GM08714 (cell line): ENCODE data around the gene GALE.
A peak's percentile ranks its signal among the peaks of the same experiment; 100 is the strongest.
"Not testable (repeated sequence)": the region's sequence is repeated elsewhere in the genome, so short reads cannot be mapped to it uniquely, and the experiment has no call there.

Experiments
- H3K4me3 ChIP-seq: fragments of 200-500 bp; sonication (Bioruptor generic); 2 replicates; pipeline ENCODE4 v1.5.1; 2014; ENCODE audit warnings: mild to moderate bottlenecking, low read length, inconsistent platforms
- ZNF274 ChIP-seq: IDR thresholded peaks from 2 replicates; pipeline ENCODE4 v1.6.1; 2012; ENCODE audit warnings: mild to moderate bottlenecking, low read depth, low read length

The GALE gene

GRCh38 chr1:23790696-23791515, 9.6 kb downstream of the GALE start, which contains the start of gene LYPLA2:
Gene LYPLA2 (plus strand): TSS chr1:23791145. CDS start chr1:23792683, 1,538 bp downstream.
- H3K4me3 ChIP-seq, result peak within 1 kb of the TSS; percentile 82
- TF ChIP-seq ZNF274, result no peak

GRCh38 chr1:23788695-23789094, 11.9 kb downstream of the GALE start:
- H3K4me3 ChIP-seq, result no peak overlapping the region
- no peak for TF ChIP-seq ZNF274

GRCh38 chr1:23787701-23788100, 12.9 kb downstream of the GALE start:
- no peak for TF ChIP-seq ZNF274
- H3K4me3 ChIP-seq, result no peak overlapping the region

DNA sequence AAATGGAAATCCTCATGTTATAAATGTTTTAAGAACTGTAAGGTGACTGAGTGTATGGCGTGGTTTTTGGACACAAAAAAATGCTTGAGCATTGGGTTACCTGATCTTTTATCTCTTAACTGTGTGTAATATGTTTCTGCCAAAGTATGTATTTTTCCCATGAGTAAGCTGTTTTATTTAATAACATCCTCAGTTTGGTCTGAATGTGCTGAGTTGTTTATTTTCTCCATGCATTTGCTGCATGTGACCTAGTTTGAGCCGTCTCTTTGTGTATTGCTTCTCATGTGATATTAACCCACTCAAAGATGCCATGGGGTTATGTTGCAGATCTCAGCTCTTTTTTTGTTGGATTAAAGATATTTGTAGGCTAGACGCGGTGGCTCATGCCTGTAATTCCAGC, 15.7 kb downstream of the GALE start:
- H3K4me3 ChIP-seq, result no peak overlapping the region
- TF ChIP-seq ZNF274, result no peak

DNA sequence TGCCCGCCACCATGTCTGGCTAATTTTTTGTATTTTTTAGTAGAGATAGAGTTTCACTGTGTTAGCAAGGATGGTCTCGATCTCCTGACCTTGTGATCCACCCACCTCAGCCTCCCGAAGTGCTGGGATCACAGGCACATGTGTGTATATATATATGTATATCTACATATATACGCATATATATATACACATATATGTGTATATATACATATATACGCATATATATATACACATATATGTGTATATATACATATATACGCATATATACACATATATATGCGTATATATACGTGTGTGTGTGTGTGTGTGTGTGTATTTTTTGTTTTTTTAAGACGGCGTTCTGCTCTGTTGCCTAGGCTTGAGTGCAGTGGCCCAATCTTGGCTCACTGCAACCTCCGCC, 17.4 kb downstream of the GALE start:
- H3K4me3 ChIP-seq, result not testable (repeated sequence)

DNA sequence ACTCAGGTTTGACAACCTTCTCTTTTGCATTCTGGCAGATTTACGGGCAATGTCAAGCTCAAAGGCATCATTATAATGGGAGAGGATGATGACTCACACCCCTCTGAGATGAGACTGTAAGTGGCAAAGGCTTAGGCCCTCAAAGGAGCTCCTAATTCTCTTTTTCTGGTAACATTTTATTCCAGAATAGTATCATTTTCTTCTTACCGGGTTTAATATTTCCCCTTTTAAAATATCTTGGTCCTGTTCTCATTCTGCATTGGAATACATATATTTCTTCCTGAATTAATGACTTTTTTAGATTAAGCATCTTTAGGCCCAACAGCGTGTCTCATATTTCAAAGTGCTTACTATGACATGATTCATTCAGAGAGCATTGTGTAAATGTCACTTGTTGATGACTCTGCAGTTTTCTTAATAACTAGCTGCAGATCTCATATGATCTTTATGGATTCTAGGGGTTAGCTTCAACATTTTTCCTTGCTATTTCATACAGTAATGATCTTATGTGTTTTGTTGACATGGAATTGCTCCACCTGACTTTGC, 20.7 kb downstream of the GALE start:
- H3K4me3 ChIP-seq, result no peak overlapping the region; the same call in 1 of the 2 replicates
- TF ChIP-seq ZNF274, result no peak

- H3K4me3 ChIP-seq, result peak within 1 kb of the TSS; percentile 92
- no peak for TF ChIP-seq ZNF274
These were observed 22.4 kb downstream of the GALE start, which contains the start of gene PITHD1 for GRCh38 chr1:23777979-23778814. Gene PITHD1 (plus strand): TSS chr1:23778418. CDS start chr1:23778516, 98 bp downstream.

GRCh38 chr1:23776217-23776616, 24.3 kb downstream of the GALE start:
- no peak overlapping the region for H3K4me3 ChIP-seq
- no peak for TF ChIP-seq ZNF274

DNA sequence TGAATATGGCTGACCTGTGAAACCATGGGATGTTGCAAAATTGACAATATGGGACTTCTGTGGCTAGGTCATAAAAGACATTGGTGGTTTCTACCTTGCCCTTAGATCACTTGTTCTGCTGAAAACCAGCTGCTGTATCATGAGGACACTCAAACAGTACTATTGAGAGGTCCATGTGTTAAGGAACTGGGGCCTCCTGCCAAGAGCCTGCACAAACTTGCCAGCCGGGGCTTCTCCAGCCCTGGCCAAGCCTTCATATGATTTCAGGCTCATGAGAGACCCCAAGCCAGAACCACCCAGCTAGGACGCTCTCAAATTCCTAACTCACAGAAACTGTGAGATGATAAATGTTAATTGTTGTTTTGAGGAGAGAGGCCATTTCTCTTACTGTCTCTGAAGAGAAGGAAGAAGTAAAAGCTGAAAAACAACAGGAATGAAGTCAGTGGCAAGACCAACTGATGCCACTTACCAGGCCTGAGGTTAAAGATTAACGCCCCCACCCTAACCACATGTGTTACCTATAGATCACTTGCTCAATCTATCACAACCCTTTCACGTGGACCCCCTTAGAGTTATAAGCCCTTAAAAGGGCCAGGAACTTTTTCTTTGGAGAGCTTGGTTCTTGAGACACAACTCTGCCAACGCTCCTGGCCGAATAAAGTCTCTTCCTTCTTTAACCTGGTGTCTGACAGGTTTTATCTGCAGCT, 26.2 kb downstream of the GALE start:
- no peak overlapping the region for H3K4me3 ChIP-seq
- TF ChIP-seq ZNF274, result no peak

GRCh38 chr1:23772854-23773242, 27.7 kb downstream of the GALE start:
- TF ChIP-seq ZNF274, result no peak
- no peak overlapping the region for H3K4me3 ChIP-seq

DNA sequence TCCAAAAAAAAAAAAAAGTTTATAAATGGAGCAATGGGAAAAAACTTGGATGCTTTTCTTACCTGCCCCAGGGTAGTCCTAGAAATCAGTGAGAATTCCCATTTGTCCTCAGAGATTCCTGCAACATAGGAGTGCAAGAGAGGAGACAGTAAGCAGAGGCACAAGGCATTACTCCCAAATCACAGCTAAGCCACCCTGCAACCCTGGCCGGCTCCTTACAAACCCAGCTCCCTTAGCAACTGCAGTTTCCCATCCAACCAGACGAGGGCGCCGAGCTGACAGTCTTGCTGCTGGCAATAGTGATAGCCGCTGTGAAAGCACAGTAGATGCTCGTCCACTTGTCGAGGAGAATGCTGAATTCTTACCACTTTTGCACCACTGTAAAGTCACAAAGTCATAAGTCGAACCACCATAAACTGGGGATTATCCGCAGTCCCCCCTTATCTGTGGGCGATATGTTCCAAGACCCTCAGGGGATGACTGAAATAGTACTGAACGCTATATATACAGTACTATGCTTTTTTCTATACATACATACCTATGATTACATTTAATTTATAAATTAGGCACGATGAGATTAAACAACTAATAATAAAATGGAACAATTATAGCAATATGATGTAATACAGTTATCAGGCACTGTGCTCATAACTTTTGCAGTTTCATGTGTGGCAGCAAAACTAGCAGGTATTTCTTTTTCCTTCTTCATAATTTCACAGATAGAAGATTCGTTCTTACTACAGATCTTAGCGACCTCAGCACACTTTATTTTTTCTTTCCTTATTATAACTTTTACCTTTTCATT, 28.3 kb downstream of the GALE start:
- H3K4me3 ChIP-seq, result no peak overlapping the region
- no peak for TF ChIP-seq ZNF274

GRCh38 chr1:23768733-23769132, 31.8 kb downstream of the GALE start:
- no peak overlapping the region for H3K4me3 ChIP-seq
- TF ChIP-seq ZNF274, result no peak

- TF ChIP-seq ZNF274, result no peak
- H3K4me3 ChIP-seq, result no peak overlapping the region
These were observed 37.4 kb downstream of the GALE start for GRCh38 chr1:23763041-23763577.

DNA sequence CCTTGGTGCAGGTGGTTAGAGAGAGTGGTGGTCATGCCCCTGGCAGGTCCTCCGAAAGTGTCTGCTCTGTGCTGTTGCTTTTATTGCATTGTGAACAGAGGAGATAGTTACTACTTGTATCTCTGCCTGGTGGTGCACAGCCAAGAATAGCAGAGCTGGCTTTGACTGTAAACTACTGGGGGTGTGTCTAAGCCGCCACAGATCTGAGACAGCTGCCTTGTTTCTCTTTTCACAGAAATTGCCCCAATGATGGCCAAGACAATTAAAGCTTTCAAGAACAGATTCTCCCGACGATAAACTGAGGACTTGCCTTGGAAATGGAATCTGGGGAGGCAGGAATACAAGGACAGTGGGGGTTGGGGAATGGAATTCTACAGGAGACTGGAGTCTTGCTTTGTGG, 41.3 kb downstream of the GALE start:
- no peak overlapping the region for H3K4me3 ChIP-seq
- no peak for TF ChIP-seq ZNF274
